GM18502 (cell line): ENCODE measurements around the gene PABPN1L.
"Not testable (repeated sequence)": the region's sequence is repeated elsewhere in the genome, so short reads cannot be mapped to it uniquely, and the experiment has no call there.

Experiments used
- ATAC-seq: cut with Tn5 transposase; IDR thresholded peaks from one replicate; pipeline ENCODE4 v1.9.1; 2021; ENCODE audit warnings: mild to moderate bottlenecking; ENCODE audit not compliant: unreplicated experiment, poor library complexity

PABPN1L gene

GRCh38 chr16:88901718-88902337, 35.4 kb upstream of the PABPN1L start:
- ATAC-seq, result no peak

GRCh38 chr16:88900662-88901052, 34.2 kb upstream of the PABPN1L start:
- ATAC-seq, result no peak

GRCh38 chr16:88899901-88900661, 33.6 kb upstream of the PABPN1L start:
- ATAC-seq, result no peak

GRCh38 chr16:88897696-88898425, 31.4 kb upstream of the PABPN1L start:
- no peak for ATAC-seq

- ATAC-seq, result no peak
These were observed 30.0 kb upstream of the PABPN1L start for GRCh38 chr16:88896238-88897070.

- ATAC-seq, result no peak
These were observed 28.9 kb upstream of the PABPN1L start for GRCh38 chr16:88895335-88895734.

- no peak for ATAC-seq
These were observed 28.3 kb upstream of the PABPN1L start for GRCh38 chr16:88894681-88895300.

- not testable (repeated sequence) for ATAC-seq
These were observed 27.8 kb upstream of the PABPN1L start for GRCh38 chr16:88894266-88894665.

GRCh38 chr16:88893127-88893968, 26.9 kb upstream of the PABPN1L start:
- ATAC-seq, result no peak

GRCh38 chr16:88892065-88892464, 25.6 kb upstream of the PABPN1L start:
- ATAC-seq, result no peak

GRCh38 chr16:88891083-88891482, 24.6 kb upstream of the PABPN1L start:
- ATAC-seq, result no peak

- ATAC-seq, result not testable (repeated sequence)
These were observed 23.4 kb upstream of the PABPN1L start for GRCh38 chr16:88889702-88890352.

- no peak for ATAC-seq
These were observed 22.3 kb upstream of the PABPN1L start for GRCh38 chr16:88888461-88889387.

- no peak for ATAC-seq
These were observed 21.6 kb upstream of the PABPN1L start for GRCh38 chr16:88888057-88888456.

GRCh38 chr16:88886845-88887521, 20.5 kb upstream of the PABPN1L start:
- ATAC-seq, result no peak

GRCh38 chr16:88886420-88886844, 20.0 kb upstream of the PABPN1L start:
- no peak for ATAC-seq

GRCh38 chr16:88885693-88886280, 19.3 kb upstream of the PABPN1L start:
- no peak for ATAC-seq
